HG03521 (cell line): Measurements from ENCODE around the gene LTV1.
"Not testable (repeated sequence)": the region's sequence is repeated elsewhere in the genome, so short reads cannot be mapped to it uniquely, and the experiment has no call there.

Experiments used
- ATAC-seq: cut with Tn5 transposase; IDR thresholded peaks from one replicate; pipeline ENCODE4 v1.9.1; 2021; ENCODE audit warnings: mild to moderate bottlenecking, moderate library complexity; ENCODE audit not compliant: unreplicated experiment

LTV1 gene

DNA sequence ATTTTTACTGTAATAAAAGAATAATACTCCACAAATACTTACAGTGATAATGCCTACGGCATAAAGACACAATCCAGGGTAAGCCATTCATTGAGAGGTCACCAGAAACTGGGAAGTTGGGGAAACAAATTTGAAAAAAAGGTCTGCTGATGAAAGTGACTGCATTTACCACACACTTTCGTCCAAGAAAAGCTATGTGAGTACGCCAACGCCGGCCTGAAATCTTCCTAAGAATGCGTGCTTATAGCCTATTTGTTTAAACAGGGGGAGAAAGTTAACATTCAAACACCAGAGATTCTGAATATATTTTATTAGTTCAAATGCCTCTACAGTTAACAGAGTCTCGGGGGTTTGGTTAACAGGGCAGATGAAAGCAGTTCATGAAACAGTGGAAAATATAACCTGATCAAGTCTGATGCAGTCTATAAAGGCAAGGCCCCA lies 657 bp upstream of the LTV1 start:
- ATAC-seq = no peak

DNA sequence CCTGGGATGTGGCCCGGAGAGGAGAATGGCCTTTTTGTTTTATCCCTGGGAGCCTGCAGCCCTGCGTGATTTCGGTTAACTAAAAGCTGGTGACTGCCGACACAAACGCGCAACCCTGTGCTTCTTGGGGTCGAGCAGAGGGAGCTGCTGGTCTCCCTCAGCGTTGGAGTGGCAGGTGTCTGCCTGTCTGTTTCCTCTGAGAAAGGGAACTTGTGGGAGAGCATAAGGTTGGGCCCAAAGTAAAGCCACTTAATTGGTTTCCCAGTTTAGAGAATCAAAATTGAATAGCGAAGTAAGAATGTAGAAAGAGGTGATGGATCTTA lies 500 bp downstream of the LTV1 start:
- peak; percentile 5 for ATAC-seq

DNA sequence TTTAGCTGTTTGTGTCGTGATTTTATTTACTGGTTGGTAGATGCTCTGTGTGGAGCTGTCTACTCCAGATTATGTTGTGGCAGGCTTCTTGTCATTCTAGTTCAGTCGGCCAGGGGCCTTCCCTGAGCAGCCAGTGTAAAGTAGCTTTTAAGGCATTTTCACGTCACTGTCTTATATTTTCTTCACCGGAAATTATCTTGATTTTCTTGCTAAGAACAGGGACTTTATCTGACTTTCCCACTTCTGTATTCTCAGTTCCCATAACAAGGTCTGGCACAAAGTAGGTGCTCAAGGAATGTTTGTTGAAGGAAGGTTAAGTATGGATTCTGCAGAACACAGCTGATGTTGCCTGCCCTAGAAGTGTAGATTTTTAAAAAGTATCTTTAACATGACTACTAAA lies 868 bp downstream of the LTV1 start:
- ATAC-seq = no peak

DNA sequence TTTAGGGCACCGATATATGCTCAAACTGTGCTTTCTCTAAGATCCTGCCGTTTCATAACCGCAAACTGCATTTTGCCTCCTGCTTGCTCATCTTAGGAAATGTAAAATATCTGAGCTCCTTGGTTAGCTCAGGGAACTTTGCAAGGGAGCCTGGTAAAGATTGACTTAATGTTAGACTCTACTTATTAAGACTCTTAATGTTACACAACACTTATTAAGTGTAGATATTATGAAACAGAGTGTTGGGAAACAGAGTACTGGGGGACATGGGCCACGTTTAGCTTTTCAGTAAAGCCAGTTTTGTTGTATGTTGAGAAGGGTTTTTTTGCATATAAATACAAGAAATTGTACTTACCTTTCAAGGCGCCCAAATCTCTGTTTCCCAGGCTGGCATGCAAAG lies 1.9 kb downstream of the LTV1 start:
- ATAC-seq = no peak

DNA sequence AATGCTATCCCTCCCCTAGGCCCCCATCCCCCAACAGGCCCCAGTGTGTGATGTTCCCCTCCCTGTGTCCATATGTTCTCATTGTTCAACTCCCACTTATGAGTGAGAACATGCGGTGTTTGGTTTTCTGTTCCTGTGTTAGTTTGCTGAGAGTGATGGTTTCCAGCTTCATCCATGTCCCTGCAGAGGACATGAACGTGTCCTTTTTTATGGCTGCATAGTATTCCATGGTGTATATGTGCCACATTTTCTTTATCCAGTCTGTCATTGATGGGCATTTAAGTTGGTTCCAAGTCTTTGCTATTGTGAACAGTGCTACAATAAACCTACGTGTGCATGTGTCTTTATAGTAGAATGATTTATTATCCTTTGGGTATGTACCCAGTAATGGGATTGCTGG lies 8.6 kb downstream of the LTV1 start:
- not testable (repeated sequence) for ATAC-seq

DNA sequence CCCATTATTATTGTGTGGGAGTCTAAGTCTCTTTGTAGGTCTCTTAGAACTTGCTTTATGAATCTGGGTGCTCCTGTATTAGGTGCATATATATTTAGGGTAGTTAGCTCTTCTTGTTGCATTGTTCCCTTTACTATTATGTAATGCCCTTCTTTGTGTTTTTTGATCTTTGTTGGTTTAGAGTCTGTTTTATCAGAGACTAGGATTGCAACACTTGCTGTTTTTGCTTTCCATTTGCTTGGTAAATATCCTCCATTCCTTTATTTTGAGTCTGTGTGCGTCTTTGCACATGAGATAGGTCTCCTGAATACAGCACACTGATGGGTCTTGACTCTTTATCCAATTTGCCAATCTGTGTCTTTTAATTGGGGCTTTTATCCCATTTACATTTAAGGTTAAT lies 11.9 kb downstream of the LTV1 start:
- not testable (repeated sequence) for ATAC-seq

DNA sequence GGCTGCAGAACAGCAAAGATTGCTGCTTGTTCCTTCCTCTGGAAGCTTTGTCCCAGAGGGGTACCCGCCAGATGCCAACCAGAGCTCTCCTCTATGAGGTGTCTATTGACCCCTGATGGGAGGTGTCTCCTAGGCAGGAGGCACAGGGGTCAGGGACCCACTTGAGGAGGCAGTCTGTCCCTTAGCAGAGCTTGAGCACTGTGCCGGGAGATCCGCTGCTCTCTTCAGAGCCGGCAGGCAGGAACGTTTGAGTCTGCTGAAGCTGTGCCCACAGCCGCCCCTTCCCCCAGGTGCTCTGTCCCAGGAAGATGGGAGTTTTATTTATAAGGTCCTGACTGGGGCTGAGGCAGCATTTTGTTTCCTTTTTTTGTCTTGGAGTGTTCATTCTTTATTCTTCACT lies 13.6 kb downstream of the LTV1 start:
- ATAC-seq = not testable (repeated sequence)

DNA sequence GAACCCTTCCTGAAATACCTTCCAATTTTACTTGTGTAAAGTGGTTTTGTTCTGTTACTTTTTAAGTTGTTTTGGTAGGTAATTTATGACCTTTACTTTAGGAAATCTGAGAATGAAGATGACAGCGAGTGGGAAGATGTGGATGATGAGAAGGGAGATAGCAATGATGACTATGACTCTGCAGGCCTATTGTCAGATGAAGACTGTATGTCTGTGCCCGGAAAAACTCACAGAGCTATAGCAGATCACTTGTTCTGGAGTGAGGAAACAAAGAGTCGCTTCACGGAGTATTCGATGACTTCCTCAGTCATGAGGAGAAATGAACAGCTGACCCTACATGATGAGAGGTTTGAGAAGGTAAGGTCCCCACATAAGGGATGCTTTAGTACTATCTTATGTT lies 14.5 kb downstream of the LTV1 start:
- no peak for ATAC-seq

DNA sequence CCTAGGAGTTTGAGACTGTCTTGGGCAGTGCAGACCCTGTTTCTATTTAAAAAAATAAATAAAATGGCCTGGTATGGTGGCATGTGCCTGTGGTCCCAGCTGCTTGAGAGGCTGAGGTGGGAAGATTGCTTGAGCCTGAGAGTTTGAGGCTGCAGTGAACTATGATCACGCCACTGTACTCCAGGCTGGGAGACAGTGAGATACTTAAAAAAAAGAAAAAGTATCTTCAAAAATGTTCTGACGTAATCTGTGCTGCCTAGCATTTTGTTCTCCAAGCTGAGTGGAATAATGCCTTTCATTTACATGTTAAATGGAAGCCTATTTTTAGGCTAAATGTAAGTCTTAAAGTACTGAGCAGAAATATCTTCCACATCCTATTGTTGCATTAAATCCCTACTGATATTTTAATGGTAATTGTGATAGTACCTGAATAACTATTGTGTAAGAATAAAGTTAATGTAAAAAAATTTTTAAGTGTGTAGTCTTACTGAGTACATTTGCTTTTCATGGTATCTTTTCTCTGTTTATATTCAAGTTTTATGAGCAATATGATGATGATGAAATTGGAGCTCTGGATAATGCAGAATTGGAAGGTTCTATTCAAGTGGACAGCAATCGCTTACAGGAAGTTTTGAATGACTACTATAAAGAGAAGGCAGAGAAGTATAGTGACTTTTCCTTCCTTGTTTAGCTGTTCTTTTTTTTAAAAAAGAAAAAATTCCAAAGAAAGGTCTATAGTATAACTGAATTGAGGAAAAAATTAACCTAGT lies 16.9 kb downstream of the LTV1 start:
- no peak for ATAC-seq

DNA sequence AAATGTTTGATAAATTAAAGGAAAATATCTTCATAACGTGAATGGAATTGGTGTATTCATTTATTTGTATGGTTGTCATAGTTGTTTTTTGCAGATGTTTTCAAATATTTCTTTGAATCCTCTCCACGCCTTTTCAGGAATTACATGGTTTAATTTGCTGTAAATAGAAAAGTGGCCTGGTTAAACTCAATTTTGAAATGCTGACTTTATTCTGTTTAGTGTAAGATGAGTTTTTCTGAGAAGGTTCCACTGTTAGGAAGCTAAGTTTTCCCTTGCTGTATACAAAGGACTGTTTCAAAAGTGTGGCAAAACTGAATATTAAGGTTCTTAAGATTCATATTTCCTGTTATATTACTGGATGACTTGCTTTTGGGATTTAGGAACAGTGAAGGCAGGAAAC lies 20.6 kb downstream of the LTV1 start:
- ATAC-seq = no peak

DNA sequence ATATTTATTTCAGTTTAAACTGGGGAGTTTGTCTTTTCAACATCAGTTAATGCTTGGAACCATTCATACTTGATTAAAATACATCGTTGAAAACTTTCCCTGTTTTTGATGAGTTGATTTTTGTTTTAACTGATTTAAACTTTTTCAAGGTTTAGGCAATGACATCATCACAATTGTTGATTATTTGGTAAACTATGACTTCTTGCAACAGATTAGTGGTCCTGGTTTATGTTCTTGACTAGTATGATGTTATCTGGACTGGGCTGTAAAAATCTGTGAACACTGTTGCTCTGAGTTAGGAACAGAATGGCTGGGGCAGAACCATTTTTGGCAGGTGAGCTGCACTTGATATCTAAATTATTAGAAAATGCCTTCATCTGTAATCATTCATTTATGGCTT lies 21.1 kb downstream of the LTV1 start, which contains the start of gene ZC2HC1B:
TSS of gene ZC2HC1B (plus strand) at position 241 of the 400 bp plus-strand sequence. CDS start at position 307, 66 bp downstream.
- no peak for ATAC-seq

DNA sequence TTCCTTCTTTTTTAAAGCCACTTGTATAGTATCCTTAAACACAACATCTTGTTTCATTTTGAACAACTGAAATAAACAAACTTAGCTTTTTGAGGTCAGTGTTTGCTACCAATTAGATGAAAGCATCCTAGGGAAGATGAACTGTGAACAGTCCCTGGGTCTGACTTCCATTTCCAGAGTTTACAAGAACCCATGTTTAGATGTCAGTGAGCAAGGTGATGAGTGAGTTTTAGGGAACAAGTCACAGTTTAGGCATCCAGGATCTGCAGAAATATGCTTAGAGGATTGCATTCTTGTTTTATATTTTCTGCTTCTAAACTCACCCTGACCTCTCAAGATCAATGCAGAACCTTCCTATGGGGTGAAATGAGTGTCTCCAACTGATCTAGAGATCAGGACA lies 24.1 kb downstream of the LTV1 start:
- ATAC-seq = no peak

DNA sequence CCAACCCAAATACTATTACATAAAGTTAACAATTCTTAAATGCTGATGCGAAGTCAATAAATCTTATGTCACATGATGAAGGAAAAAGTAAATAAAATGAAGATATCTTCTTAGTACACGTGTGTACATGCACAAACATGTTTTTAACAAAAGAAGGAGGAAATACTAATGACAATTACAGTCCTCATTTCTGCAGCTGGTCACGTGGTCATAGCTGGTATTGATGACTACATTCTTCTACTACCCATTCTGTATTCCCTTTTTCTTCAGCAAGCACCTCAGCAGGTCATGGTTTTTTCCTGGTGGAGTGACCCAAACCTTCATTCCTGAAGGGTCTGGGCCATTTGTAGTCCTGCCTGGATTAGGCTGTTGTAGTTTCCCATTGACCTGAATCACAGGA lies 25.7 kb downstream of the LTV1 start:
- ATAC-seq = not testable (repeated sequence)

DNA sequence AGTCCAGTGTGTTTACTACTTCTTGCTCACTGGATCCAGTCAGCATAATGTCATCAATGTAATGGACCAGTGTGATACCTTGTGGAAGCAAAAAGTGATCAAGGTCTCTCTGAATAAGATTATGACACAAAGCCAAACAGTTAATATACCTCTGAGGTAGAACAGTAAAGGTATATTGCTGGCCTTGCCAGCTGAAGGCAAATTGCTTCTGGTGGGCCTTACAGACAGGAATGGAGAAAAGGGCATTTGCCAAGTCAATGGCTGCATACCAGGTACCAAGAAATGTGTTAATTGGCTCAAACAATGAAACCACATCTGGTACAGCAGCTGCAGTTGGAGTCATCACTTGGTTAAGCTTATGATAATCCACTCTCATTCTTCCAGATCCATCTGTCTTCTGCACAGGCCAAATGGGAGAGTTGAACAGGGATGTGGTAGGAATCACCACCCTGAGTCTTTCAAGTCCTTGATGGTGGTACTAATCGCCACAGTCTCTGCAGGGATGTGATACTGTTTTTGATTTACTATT lies 28.1 kb downstream of the LTV1 start:
- ATAC-seq = not testable (repeated sequence)

DNA sequence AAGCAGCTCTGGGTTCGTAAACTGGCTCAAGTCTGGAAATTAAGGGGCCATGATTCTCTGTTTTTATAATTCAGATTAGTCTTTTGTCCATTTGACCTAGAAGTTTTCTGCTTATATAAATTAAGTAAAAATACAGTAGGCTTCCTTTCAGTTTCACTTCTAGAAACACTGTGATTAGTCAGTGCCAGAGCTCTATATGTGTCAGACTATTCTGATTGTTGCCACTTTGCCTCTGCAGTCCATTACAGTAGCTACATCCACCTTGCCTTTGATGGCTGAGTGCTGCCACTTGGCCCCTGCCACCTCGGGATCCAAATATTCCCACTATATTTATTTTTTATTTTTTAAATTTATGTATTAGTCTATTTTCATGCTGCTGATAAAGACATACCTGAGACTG lies 29.1 kb downstream of the LTV1 start:
- ATAC-seq = peak; percentile 86

DNA sequence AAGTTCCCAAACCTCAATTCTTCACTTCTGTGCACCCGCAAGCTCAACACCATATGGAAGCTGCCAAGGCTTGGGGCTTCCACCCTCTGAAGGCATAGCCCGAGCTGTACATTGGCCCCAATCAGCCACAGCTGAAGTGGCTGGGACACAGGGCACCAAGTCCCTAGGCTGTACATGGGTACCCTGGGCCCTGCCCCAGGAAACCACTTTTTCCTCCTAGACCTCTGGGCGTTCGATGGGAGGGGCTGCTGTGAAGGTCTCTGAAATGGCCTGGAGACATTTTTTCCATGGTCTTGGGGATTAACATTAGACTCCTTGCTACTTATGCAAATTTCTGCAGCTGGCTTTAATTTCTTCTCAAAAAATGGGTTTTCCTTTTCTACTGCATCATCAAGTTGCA lies 30.5 kb downstream of the LTV1 start:
- not testable (repeated sequence) for ATAC-seq

DNA sequence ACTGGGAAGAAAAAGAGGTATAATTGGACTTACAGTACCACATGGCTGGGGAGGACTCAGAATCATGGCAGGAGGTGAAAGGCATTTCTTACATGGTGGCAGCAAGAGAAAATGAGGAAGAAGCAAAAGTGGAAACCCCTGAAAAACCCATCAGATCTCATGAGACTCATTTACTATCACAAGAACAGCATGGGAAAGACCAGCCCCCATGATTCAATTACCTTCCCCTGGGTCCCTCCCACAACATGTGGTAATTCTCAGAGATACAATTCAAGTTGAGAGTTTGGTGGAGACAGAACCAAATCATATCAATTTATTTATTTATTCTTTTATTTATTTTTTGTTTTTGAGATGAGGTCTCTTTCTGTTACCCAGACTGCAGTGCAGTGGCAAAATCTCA lies 31.4 kb downstream of the LTV1 start:
- not testable (repeated sequence) for ATAC-seq

DNA sequence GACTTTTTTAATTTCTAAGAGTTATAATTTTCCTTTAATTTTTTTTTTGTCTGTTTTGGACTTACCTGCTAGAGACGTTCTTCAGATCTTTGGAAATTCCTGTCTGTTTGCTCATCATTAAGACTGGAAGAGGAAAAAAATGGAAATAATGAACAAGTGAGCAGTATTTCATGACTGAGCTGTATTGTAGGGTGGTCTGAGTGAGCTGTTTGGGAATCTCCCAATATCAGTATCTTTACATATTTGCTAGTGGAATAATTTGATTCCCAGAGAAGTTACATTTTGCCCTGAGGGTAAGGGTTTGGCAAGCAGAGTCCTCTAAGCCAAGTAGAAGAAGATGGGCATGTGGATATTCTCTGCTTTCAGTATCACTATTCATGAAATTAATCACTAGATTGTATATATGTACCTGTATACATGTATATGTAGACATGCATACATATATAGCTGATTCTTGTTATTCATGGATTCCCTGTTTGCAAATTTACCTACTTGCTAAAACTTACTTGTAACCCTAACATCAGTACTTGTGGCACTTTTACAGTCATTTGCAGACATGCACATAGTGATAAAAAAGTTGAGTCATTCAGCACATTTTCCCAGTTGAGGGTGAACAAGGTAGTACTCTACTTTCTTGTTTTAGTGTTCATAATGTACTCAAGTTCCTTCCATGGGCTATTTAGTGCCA lies 34.6 kb downstream of the LTV1 start:
- no peak for ATAC-seq

DNA sequence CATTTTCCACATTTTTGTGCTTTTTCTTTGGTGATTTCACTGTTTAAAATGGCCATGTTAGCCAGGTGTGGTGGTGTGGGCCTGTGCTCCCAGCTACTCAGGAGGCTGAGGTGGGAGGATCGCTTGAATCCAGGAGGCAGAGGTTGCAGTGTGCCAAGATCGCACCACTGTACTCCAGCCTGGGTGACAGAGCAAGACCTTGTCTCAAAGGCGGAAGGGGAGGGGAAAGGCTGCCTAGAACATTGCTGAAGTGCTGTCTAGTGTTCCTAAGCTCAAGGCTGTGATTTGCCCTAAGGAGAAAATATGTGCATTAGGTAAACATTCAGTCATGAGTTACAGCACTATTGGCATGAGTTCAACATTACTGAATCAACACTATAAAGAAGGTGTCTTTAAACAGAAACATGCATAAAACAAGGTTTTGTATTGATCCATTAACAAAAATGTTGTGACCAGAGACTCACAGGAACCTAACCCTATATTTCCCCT lies 35.2 kb downstream of the LTV1 start:
- ATAC-seq = no peak

DNA sequence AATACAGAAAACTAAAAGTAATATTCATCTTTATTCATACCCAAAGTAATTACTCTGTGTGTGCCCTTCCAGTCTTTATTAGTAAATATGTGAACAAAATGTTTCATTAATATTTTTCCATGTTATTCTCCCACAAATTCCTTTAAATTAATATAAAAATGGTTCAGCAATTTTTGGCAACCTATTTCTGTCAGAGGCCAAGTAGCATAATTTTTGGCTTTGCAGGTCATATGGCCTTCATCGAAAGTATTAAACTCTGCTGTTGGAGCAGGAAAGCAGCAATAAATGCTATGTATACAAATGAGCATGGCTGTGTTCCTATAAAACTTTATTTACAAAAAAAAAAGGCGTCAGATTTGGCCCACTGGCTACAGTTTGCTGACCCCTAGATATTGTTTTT lies 37.3 kb downstream of the LTV1 start:
- no peak for ATAC-seq

DNA sequence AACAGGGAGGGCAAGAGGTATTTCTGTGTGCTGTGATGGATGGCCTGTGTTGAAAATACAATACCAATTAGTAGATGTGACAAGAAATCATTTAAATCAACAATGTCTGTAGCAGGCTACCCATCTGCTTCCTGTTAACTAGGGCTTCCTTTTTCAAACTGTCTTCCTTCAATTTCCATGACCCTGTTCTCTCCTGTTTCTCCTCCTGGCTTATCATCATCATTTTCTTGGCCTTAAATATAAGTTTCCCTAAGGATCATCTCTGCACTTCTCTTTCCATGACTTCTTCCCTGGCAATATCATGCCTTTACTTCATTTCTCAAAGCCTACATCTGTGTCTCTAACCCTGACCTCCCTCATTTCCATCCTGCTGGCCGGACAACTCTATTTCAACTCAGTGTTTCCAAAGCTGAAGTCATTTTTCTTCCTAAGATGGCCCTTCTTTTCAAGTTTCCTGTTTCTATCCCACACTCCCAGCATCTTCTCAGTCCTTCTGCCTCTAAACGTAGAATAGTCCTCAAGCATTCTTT lies 39.3 kb downstream of the LTV1 start:
- no peak for ATAC-seq
